Fibroblast of pulmonary artery (primary cell): ENCODE data around the gene TBC1D10A.
A peak's percentile ranks its signal among the peaks of the same experiment; 100 is the strongest.

Source experiments
- DNase-seq: peaks from one replicate; pipeline ENCODE4 v3.0.0-alpha.2; 2010; ENCODE audit warnings: low read depth
- H3K4me3 ChIP-seq: replicated peaks from 2 replicates; pipeline ENCODE4 v1.5.1; 2011; ENCODE audit warnings: low read depth, mild to moderate bottlenecking, control low read depth, low read length, moderate library complexity
- TF ChIP-seq, protein P1 (sequence below): IDR thresholded peaks from 2 replicates; pipeline ENCODE4 v1.5.1; 2011; ENCODE audit warnings: mild to moderate bottlenecking, control low read depth, low read length, inconsistent platforms; ENCODE audit errors: missing control alignments

TBC1D10A gene

DNA sequence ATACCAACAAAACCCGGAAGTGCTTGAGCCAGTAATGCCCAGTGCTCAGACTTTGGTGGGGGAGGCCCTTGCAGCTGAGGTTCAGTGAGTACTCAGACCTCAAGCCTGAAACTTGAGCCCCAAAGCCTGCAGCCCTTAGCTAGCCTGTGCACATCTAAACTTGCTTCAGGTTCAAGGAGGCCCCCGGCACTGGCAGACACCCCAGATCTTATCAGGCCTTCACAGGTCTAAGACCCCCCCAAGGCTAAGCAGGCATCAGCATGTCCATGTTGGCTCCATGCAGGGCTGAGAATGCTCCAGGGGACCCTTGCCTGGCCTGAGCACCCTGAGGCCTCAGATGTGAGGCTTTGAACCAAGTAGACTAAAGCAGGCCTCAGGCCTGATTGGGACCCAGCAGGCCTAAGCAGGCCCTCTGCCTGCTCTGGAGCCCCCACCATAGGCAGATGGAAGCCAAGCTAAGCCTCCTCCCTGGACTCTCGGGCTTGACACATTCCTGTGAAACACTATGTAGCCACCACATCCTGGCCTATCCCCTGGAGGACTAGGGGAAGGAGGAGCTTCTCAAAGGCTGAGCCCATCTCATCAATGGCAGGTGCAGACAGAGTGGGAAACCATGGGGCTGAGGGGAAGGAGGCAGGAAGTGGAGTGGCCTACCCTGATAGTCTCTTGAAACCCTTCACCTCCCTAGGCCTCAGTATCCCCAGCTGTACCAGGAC, 36.2 kb downstream of the TBC1D10A start:
- H3K4me3 ChIP-seq = no peak overlapping the region
- TF ChIP-seq, protein P1, sequence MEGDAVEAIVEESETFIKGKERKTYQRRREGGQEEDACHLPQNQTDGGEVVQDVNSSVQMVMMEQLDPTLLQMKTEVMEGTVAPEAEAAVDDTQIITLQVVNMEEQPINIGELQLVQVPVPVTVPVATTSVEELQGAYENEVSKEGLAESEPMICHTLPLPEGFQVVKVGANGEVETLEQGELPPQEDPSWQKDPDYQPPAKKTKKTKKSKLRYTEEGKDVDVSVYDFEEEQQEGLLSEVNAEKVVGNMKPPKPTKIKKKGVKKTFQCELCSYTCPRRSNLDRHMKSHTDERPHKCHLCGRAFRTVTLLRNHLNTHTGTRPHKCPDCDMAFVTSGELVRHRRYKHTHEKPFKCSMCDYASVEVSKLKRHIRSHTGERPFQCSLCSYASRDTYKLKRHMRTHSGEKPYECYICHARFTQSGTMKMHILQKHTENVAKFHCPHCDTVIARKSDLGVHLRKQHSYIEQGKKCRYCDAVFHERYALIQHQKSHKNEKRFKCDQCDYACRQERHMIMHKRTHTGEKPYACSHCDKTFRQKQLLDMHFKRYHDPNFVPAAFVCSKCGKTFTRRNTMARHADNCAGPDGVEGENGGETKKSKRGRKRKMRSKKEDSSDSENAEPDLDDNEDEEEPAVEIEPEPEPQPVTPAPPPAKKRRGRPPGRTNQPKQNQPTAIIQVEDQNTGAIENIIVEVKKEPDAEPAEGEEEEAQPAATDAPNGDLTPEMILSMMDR = no peak
- DNase-seq = peak; percentile 81

DNA sequence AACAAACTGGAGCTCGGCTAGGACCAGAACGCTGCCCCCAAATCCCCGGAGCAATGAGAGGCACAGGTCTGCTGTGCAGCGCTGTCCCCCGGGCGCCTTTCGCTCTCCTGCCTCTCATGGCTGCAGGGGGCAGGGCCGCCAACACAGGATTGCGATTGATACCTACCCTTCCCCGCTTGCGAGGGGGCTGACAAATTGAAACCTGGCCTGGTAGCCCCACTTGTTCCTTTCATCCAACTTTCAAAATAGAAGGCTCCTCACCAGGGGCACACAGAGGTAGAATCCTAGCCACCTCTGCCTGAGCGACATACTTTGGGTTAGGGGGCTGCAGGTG, 36.8 kb downstream of the TBC1D10A start:
- H3K4me3 ChIP-seq = peak overlapping the region; percentile 40
- DNase-seq = no peak
- TF ChIP-seq, protein P1 = no peak

DNA sequence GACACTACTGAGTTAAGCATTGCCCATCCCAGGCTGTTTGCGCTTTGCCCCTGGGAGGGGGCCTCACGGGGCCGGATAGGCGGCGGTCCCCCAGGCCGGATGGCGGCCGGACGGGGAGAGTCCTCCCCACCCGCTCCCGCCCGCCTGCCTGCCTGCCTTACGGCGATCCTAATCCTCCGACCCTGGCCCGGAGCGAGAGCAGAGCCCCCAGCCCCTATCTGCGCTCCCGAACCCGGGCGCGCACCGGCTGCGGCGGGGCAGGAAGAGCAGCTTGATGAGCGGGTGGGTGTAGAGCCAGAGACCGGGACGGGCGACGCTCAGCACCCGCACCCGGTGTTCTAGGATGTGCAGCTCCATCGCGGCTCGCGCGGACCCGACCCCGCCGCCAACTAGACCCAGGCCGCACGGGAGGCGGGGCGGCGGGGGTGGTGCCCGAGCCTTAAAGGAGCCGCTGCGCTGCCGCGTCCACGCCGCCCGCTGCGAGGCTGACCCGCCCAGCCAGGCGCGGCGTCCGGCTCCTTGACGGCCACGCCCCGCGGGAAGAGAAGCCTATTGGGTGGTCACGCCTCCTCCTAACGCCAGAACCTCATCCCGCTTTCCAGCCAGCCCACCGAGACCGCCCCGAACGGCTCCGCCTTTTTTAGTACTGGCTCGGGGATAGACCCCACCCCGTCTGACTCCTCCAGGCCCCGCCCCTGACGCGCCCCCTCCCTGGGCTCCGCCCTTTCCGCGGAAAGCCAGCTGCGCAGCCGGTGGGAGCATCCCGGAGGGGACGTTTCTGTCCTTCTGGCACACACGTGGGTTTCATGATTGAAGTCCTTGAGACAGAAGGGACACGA, 37.4 kb downstream of the TBC1D10A start, which contains the start of gene CASTOR1:
Gene CASTOR1, minus strand, starts transcription at position 365 of the 839 bp plus-strand sequence. Its CDS starts 8 bp downstream, at position 357.
- peak within 1 kb of the TSS; percentile 83 for H3K4me3 ChIP-seq
- peak; percentile 98 for DNase-seq
- TF ChIP-seq, protein P1 = no peak

DNA sequence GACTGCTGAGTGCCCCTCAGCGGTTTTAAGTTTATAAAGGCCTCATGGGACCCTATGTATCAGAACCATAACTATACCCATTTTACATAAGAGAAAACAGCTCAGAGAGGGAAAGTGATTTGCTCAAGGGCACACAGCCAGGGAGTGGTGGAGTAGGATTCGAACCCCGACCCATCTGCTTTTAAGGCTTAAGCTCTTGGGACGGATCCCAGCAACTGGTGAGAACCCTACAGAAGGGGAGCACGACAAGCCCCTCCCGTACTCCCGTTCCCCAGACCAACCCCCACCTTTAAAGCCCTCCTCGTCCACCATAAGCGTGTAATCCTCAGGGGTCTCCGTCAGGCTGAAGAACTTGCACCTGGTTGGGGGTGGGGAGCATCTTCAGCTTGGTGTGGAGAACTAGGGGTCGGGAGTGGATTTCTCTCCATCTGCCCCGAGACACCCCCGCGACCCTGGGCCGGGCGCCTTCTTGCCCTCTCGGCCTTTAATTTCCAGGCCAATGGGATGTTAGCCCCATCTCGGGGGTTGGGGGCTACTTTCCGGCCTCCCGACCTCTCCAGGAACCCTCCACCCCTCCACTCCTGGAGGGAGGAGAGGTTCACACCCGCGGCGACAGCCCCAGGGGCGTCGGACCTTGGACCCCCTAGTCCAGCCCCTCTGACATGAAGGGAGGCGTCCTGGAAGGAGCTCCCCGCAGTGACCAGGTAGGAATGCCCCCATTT, 38.2 kb downstream of the TBC1D10A start:
- DNase-seq = no peak
- peak overlapping the region; percentile 83 for H3K4me3 ChIP-seq

DNA sequence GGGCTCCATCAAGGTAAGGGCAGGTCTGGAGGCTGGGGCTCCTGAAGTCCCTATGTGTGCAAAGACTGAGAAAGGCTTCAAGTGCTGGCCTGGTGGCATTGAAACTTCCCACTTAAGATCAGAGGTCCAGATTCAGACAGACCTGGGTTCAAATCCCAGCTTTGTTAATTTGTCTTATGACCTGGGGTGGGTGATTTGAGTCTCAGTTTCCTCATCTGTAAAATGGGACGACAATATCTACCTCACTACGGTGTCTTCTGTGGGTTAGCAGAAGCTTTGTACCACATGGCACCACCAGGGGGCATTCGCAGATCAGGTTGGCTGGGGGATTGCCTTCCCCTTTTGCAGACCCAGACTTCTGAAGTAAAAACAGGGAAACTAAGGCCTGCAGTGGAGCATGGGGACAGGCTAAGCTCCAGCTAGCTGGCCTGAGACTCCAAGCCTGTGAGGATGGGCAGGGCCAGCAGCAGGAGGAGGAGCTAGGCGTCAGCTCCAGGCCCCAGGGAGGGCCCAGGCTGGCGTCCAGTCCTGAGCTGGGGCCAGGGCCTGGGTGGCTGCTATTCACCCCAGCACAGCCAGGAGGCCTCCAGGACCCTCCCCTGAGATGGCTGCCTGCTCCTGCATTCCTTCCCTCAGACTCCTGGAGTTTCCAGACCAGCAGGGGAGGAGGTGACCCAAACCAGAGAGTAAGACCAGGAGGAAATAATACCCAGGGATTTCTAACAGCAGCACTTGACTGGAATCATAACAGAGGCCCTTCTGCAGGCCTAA, 38.9 kb downstream of the TBC1D10A start:
- H3K4me3 ChIP-seq = peak overlapping the region; percentile 83

More for the DNA sequence above, 38.2 kb downstream of the TBC1D10A start:
- TF ChIP-seq, protein P1 = no peak

More for the DNA sequence above, 38.9 kb downstream of the TBC1D10A start:
- DNase-seq = peak; percentile 95
- TF ChIP-seq, protein P1 = peak; percentile 55
